Measurements from ENCODE around the gene SQSTM1. TPM values are rescaled to one million over a fixed set of nuclear protein-coding genes. Genes with fewer than 3 reads are reported as not detected.

SQSTM1 gene
- total RNA-seq, 1 experiment from 2014 or later, result 105 TPM

DNA sequence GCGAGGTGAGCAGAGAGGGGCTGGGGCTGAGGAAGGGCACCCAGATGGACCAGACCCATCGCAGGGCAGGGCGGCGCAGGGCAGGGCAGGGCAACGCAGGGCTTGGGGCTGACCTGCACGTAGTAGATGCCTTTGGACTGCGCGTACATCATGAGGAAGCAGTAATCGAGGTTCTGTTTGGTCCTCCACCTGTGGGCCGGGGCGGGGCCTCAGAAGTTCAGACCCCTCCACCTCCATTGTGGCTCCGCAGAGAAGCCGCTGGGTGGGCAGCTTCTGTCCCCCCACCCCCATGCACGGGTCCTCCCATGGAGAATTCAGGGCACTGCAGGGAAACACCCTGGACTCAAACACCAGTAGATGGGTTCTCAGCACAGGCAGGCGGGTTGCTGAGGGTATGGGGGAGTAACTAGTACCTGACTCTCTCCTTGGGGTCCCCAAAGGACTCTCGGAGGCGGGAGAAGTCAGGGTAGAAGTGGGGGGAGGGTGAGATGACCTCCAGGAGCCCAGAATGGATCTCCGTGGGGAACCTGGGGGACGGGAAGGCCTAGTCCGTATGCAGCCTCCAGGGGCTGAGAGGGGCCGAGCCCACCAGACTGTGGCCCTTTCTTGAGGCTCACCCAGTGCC lies 20.5 kb upstream of the SQSTM1 start:
- H3K4me3 ChIP-seq (ENCODE audit: low read depth, low read length, poor library complexity, severe bottlenecking), result no peak overlapping the region
- no peak for TF ChIP-seq EZH2 (IDR thresholded peaks at IDR 0.05; ENCODE audit: borderline replicate concordance, low read depth, low read length, poor library complexity, severe bottlenecking)
- peaks cover 25% of the 10 kb centered on the region for H3K4me1 ChIP-seq (ENCODE audit: insufficient read depth, low read length, poor library complexity, severe bottlenecking)
- no peaks in the 10 kb centered on the region for H3K9me3 ChIP-seq (ENCODE audit: low read depth, low read length, poor library complexity, severe bottlenecking)
- intact Hi-C loops (cut with micrococcal nuclease; ENCODE audit: unreplicated experiment), result loop anchor here (5.0 kb wide), 3 partner anchors 57 to 292 kb away; partner anchors contain the start of genes MRNIP and TBC1D9B
- peaks cover 11% of the 10 kb centered on the region for H3K36me3 ChIP-seq (ENCODE audit: insufficient read depth, low read length, poor library complexity, severe bottlenecking)
- no TSS peak for BruUV-seq (replicated peaks)
- DNase-seq (ENCODE audit: low spot score), result no peak
- ChIA-PET CTCF (no interaction called here), POLR2A (ENCODE audit: low non-redundant PET) (no interaction called here)
- no peaks in the 10 kb centered on the region for H3K27me3 ChIP-seq (replicated peaks; ENCODE audit: insufficient read depth, low read depth, low read length, poor library complexity)
- no peak overlapping the region for H3K27ac ChIP-seq (ENCODE audit: low read depth, low read length, poor library complexity, severe bottlenecking)

DNA sequence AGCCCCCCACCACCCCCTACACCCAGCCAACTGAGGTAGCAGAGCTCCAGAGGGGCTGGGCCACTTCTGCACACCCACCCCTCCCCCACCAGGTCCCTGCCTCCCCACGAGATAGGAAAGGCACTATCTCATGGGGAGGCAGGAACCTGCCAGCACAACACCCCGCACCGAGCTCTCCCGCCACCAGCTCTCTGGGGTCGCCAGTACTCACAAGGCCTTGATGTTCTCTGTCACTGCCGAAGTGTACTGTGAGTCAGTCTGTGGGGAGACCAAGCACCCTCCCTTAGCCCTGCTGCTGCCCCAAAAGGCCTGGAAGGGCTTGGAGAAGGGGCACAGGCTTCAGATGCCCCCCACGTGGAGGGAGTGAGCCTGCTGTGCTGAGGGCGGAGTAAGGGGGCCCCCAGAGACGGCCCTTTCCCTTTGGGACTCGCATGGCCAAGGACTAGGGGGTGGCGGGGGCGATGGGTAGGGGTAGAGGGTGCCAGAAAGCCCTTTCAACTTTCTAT lies 20.0 kb upstream of the SQSTM1 start:
- H3K9me3 ChIP-seq (ENCODE audit: low read depth, low read length, poor library complexity, severe bottlenecking), result no peaks in the 10 kb centered on the region
- no peak for DNase-seq (ENCODE audit: low spot score)
- BruUV-seq (replicated peaks), result no TSS peak
- no peak for TF ChIP-seq CTCF (conservative IDR thresholded peaks at IDR 0.05; ENCODE audit: low read depth, low read length)
- no peak for TF ChIP-seq EZH2 (IDR thresholded peaks at IDR 0.05; ENCODE audit: borderline replicate concordance, low read depth, low read length, poor library complexity, severe bottlenecking)
- peaks cover 28% of the 10 kb centered on the region for H3K4me1 ChIP-seq (ENCODE audit: insufficient read depth, low read length, poor library complexity, severe bottlenecking)
- intact Hi-C loops (cut with micrococcal nuclease; ENCODE audit: unreplicated experiment), result loop anchor here (5.0 kb wide), 3 partner anchors 57 to 292 kb away; partner anchors contain the start of genes MRNIP and TBC1D9B
- no peak overlapping the region for H3K4me3 ChIP-seq (ENCODE audit: low read depth, low read length, poor library complexity, severe bottlenecking)
- no peak overlapping the region for H3K27ac ChIP-seq (ENCODE audit: low read depth, low read length, poor library complexity, severe bottlenecking)
- peaks cover 11% of the 10 kb centered on the region for H3K36me3 ChIP-seq (ENCODE audit: insufficient read depth, low read length, poor library complexity, severe bottlenecking)
- ChIA-PET POLR2A (ENCODE audit: low non-redundant PET) (no interaction called here), CTCF (no interaction called here)
- no peaks in the 10 kb centered on the region for H3K27me3 ChIP-seq (replicated peaks; ENCODE audit: insufficient read depth, low read depth, low read length, poor library complexity)

DNA sequence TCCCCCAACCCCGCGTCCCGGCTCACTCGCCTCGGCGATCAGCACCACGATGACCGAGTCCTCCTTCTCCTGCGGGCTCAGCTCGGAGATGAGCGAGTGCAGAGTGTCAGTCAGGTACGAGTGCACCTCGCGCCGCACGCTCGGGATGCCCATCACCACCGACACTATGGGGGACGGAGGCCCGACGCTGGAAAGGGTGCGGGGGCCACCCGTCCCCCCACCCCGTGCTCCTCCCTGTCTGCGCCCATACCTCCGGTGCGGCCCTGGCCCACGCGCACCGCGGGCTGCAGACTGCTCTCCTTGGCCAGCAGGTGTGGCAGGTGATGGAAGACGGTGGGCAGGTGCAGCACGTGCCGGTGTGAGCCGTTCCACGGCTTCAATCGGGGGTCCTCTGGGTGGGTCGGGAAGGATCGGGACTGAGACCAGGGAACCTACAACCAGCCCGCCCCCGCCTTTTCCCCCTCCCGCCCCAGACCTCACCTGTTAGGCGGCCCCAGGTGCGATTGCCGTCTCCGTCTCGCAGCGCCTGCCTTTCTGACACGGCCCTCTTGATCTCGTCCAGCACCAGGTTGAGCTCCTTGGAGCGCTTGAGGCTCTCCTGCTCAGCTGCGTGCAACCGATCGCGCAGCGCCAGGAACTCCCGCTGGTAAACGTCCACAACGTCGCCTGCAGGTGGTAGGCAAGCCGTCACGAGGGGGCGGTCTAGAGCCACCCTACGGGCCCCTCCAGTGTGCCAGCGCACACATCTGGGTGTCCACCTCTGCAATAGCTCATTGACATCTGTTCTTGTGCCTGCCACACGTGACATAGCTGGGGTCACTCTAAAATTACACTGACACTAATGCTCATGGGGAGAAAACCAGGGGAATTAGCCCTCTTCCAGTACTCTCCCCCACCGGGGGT lies 19.1 kb upstream of the SQSTM1 start:
- TF ChIP-seq EZH2 (IDR thresholded peaks at IDR 0.05; ENCODE audit: borderline replicate concordance, low read depth, low read length, poor library complexity, severe bottlenecking) (no peak), CTCF (conservative IDR thresholded peaks at IDR 0.05; ENCODE audit: low read depth, low read length) (peak; percentile 80)
- intact Hi-C loops (cut with micrococcal nuclease; ENCODE audit: unreplicated experiment), result loop anchor here (5.0 kb wide), 3 partner anchors 56 to 291 kb away; partner anchors contain the start of genes MRNIP and TBC1D9B
- BruUV-seq (replicated peaks), result no TSS peak
- CTCF ChIA-PET, result interaction anchor here (0.5 to 1.2 kb wide), 3 partner anchors 39 to 1350 kb away, joined by 3 to 5 read pairs (median 5); no protein-coding TSS in a partner anchor
- H3K4me1 ChIP-seq (ENCODE audit: insufficient read depth, low read length, poor library complexity, severe bottlenecking), result peaks cover 28% of the 10 kb centered on the region
- H3K27ac ChIP-seq (ENCODE audit: low read depth, low read length, poor library complexity, severe bottlenecking), result no peak overlapping the region
- H3K27me3 ChIP-seq (replicated peaks; ENCODE audit: insufficient read depth, low read depth, low read length, poor library complexity), result no peaks in the 10 kb centered on the region
- H3K4me3 ChIP-seq (ENCODE audit: low read depth, low read length, poor library complexity, severe bottlenecking), result no peak overlapping the region
- POLR2A ChIA-PET (ENCODE audit: low non-redundant PET), result no interaction called here
- peaks cover 11% of the 10 kb centered on the region for H3K36me3 ChIP-seq (ENCODE audit: insufficient read depth, low read length, poor library complexity, severe bottlenecking)
- peak; percentile 75 for DNase-seq (ENCODE audit: low spot score)
- H3K9me3 ChIP-seq (ENCODE audit: low read depth, low read length, poor library complexity, severe bottlenecking), result no peaks in the 10 kb centered on the region

All from A673 (cell line).